Osteoblast (primary cell): Measurements from ENCODE around the gene RIC8B. TPM values are rescaled to one million over a fixed set of nuclear protein-coding genes. Genes with fewer than 3 reads are reported as not detected.
A peak's percentile ranks its signal among the peaks of the same experiment; 100 is the strongest.

Experiments
- DNase-seq: peaks from one replicate; pipeline ENCODE4 v3.0.0; 2011; ENCODE audit warnings: low spot score, mixed read lengths; ENCODE audit not compliant: insufficient read length; ENCODE audit errors: missing footprints
- H2AFZ ChIP-seq: 2 replicates; pipeline ENCODE4 v1.6.0; 2011; ENCODE audit warnings: mild to moderate bottlenecking, low read length
- H3K27ac ChIP-seq: 2 replicates; pipeline ENCODE4 v1.5.1; 2011; ENCODE audit warnings: mild to moderate bottlenecking, low read depth, low read length, moderate library complexity
- H3K27me3 ChIP-seq: 2 replicates; pipeline ENCODE4 v1.6.0; 2012; ENCODE audit warnings: mild to moderate bottlenecking, control low read depth, inconsistent platforms, low read length, moderate library complexity; ENCODE audit not compliant: insufficient read depth
- H3K36me3 ChIP-seq: 2 replicates; pipeline ENCODE4 v1.5.1; 2011; ENCODE audit warnings: mild to moderate bottlenecking, low read length, control low read depth, moderate library complexity; ENCODE audit not compliant: insufficient read depth
- H3K4me1 ChIP-seq: 2 replicates; pipeline ENCODE4 v1.5.1; 2011; ENCODE audit warnings: mild to moderate bottlenecking, low read length, control low read depth, moderate library complexity; ENCODE audit not compliant: insufficient read depth
- H3K4me2 ChIP-seq: 2 replicates; pipeline ENCODE4 v1.6.0; 2011; ENCODE audit warnings: mild to moderate bottlenecking, low read length; ENCODE audit not compliant: insufficient read depth
- H3K4me3 ChIP-seq: fragments of 200-600 bp; sonication (generic); 3 replicates; pipeline ENCODE4 v1.5.1; 2012; ENCODE audit warnings: mild to moderate bottlenecking, low read length, inconsistent platforms; ENCODE audit not compliant: insufficient read depth
- H3K79me2 ChIP-seq: 2 replicates; pipeline ENCODE4 v1.6.0; 2012; ENCODE audit warnings: mild to moderate bottlenecking, low read length, control low read depth, inconsistent platforms; ENCODE audit not compliant: insufficient read depth
- H3K9me3 ChIP-seq: 2 replicates; pipeline ENCODE4 v1.5.1; 2011; ENCODE audit warnings: low read depth, low read length, control low read depth
- H4K20me1 ChIP-seq: 2 replicates; pipeline ENCODE4 v1.6.0; 2012; ENCODE audit warnings: mild to moderate bottlenecking, low read length, control low read depth; ENCODE audit not compliant: insufficient read depth
- total RNA-seq: library from RNA; depleted of rRNA; stranded (reverse); fragments of >200 nt; gene quantifications from 2 replicates; pipeline ENCODE4 v1.2.3, GENCODE V29; 2012
- TF ChIP-seq, protein P1 (sequence below): IDR thresholded peaks from 2 replicates; pipeline ENCODE4 v1.5.1; 2011; ENCODE audit warnings: mild to moderate bottlenecking, low read depth, low read length, moderate library complexity; ENCODE audit errors: extremely low read depth

RIC8B gene
- total RNA-seq, 1 donor = 13.4 TPM

DNA sequence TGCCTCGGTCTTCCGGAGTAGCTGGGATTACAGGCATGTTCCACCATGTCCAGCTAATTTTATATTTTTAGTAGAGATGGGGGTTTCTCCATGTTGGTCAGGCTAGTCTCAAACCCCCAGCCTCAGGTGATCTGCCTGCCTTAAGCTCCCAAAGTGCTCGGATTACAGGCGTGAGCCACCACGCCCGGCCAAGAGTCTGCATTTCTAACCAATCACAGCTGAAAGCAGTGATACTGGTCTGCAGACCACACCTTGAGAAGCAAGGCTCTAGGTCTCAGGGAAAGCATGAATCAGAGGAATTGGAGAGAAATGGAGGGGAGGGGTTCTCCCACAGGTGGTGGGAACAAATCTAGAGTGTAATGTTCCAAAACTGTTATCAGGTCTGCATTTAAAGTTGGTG lies 126.1 kb downstream of the RIC8B start:
- TF ChIP-seq, protein P1, sequence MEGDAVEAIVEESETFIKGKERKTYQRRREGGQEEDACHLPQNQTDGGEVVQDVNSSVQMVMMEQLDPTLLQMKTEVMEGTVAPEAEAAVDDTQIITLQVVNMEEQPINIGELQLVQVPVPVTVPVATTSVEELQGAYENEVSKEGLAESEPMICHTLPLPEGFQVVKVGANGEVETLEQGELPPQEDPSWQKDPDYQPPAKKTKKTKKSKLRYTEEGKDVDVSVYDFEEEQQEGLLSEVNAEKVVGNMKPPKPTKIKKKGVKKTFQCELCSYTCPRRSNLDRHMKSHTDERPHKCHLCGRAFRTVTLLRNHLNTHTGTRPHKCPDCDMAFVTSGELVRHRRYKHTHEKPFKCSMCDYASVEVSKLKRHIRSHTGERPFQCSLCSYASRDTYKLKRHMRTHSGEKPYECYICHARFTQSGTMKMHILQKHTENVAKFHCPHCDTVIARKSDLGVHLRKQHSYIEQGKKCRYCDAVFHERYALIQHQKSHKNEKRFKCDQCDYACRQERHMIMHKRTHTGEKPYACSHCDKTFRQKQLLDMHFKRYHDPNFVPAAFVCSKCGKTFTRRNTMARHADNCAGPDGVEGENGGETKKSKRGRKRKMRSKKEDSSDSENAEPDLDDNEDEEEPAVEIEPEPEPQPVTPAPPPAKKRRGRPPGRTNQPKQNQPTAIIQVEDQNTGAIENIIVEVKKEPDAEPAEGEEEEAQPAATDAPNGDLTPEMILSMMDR = no peak
- H3K36me3 ChIP-seq = no peaks in the 10 kb centered on the region

DNA sequence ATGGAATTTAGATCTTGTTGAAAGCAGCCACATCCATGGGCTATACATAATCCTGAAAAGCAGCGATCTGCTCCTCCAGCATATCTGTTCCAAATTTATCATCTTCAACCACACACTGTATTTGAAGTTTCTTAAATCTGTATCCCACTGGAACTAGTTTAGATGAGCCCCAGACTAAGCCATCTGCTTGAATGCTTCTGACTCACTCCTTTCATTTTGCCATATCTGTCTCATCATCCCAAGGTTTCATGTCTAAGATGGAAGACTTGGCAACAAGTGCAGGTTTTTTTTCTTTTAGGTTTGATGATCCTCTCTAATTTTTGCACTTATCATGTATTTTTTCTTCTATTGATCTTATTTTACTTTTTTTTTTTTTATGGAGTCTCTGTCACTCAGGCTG lies 126.8 kb downstream of the RIC8B start:
- Histone ChIP-seq H3K4me3 (no peak overlapping the region), H3K27me3 (peaks cover 8% of the 10 kb centered on the region), H4K20me1 (no peaks in the 10 kb centered on the region), H3K4me1 (no peaks in the 10 kb centered on the region), H3K27ac (no peak overlapping the region), H2AFZ (no peak overlapping the region), H3K4me2 (no peak overlapping the region), H3K9me3 (no peaks in the 10 kb centered on the region), H3K79me2 (no peaks in the 10 kb centered on the region), H3K36me3 (no peaks in the 10 kb centered on the region)
- peak; percentile 43 for DNase-seq
- TF ChIP-seq, protein P1 = no peak

More for the DNA sequence above, 126.1 kb downstream of the RIC8B start:
- Histone ChIP-seq H3K27me3 (peaks cover 8% of the 10 kb centered on the region), H3K27ac (no peak overlapping the region), H3K79me2 (no peaks in the 10 kb centered on the region), H4K20me1 (no peaks in the 10 kb centered on the region), H2AFZ (no peak overlapping the region), H3K4me1 (no peaks in the 10 kb centered on the region), H3K4me2 (no peak overlapping the region), H3K9me3 (no peaks in the 10 kb centered on the region), H3K4me3 (no peak overlapping the region)
- no peak for DNase-seq

DNA sequence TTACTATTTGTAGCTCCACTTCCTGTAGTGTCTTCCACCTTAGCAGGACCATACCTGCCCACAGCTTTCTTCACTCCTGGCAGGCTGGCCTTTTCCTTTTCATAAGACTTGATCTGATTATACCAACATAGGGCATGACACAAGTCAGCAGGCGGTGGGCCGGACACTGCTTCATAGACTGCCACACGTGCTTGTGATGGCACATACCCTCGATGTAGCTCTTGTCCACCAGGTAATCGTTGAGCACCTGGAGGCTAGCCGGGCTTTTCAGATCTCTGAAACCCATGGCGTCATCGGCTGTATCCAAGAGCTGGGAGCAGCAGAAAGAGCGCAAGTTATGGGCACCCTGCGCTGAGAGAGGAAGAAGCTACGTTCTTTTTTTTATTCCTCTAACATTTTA lies 127.6 kb downstream of the RIC8B start:
- Histone ChIP-seq H2AFZ (no peak overlapping the region), H3K79me2 (no peaks in the 10 kb centered on the region), H3K4me1 (no peaks in the 10 kb centered on the region), H3K27ac (no peak overlapping the region), H3K4me3 (no peak overlapping the region), H3K36me3 (no peaks in the 10 kb centered on the region), H3K9me3 (no peaks in the 10 kb centered on the region), H4K20me1 (no peaks in the 10 kb centered on the region), H3K27me3 (peaks cover 8% of the 10 kb centered on the region), H3K4me2 (no peak overlapping the region)
- TF ChIP-seq, protein P1 = no peak
- DNase-seq = peak; percentile 22

DNA sequence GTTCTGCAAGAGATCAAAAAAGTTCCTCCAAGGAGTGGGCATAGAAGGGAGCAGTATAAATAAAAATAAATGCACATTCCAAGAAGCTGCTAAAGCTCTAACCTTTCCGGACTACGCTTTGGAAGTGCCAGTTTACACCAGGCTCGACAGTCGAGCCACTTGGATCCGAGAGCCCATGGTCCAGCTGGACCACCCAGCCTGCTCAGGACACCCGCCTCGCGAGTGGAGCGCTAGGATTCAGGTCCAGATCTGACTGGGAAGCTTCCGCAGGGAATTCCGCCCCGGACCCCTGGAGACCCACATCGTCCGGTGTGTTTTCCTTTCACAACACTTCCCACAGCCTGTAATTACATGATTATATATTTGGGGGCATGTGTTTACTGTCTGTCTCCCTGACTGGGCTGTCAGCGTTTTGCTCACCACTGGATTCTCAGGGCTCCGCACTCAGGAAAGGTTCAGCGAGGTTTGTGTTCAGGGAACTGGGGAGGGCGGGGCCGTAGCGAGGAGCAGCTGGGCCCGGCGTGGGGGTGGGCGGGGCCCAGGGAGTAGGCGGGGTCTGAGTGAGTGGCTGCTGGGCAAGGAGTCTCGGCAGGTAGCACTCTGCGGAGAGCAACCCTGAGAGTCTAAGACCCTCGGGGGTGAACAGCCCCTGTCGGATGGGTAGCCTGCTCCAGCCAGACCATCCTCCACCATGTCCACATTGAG lies 128.9 kb downstream of the RIC8B start:
- H3K36me3 ChIP-seq = no peaks in the 10 kb centered on the region
- TF ChIP-seq, protein P1 = no peak
- DNase-seq = peak; percentile 93
- H3K4me2 ChIP-seq = peak overlapping the region; percentile 89
- H3K27ac ChIP-seq = no peak overlapping the region
- no peaks in the 10 kb centered on the region for H4K20me1 ChIP-seq
- no peaks in the 10 kb centered on the region for H3K4me1 ChIP-seq
- no peaks in the 10 kb centered on the region for H3K9me3 ChIP-seq
- H3K4me3 ChIP-seq = peak overlapping the region; percentile 74
- H3K79me2 ChIP-seq = no peaks in the 10 kb centered on the region
- H2AFZ ChIP-seq = peak overlapping the region; percentile 88
- H3K27me3 ChIP-seq = peaks cover 8% of the 10 kb centered on the region
